ENCODE data around the gene ANKS6.

- TF ChIP-seq POLR2A (IDR thresholded peaks at IDR 0.05) (no peak), CTCF (IDR thresholded peaks at IDR 0.05) (no peak), POLR2AphosphoS5 (IDR thresholded peaks at IDR 0.05) (no peak)
Measured at GRCh38 chr9:98702835-98703380, 93.4 kb downstream of the ANKS6 start.
